ENCODE measurements around the gene CLEC4F. TPM values are rescaled to one million over a fixed set of nuclear protein-coding genes. Genes with fewer than 3 reads are reported as not detected.

Gene CLEC4F
- total RNA-seq, 2 donors from 2014 or later: 0.11 TPM; not detected in 1

DNA sequence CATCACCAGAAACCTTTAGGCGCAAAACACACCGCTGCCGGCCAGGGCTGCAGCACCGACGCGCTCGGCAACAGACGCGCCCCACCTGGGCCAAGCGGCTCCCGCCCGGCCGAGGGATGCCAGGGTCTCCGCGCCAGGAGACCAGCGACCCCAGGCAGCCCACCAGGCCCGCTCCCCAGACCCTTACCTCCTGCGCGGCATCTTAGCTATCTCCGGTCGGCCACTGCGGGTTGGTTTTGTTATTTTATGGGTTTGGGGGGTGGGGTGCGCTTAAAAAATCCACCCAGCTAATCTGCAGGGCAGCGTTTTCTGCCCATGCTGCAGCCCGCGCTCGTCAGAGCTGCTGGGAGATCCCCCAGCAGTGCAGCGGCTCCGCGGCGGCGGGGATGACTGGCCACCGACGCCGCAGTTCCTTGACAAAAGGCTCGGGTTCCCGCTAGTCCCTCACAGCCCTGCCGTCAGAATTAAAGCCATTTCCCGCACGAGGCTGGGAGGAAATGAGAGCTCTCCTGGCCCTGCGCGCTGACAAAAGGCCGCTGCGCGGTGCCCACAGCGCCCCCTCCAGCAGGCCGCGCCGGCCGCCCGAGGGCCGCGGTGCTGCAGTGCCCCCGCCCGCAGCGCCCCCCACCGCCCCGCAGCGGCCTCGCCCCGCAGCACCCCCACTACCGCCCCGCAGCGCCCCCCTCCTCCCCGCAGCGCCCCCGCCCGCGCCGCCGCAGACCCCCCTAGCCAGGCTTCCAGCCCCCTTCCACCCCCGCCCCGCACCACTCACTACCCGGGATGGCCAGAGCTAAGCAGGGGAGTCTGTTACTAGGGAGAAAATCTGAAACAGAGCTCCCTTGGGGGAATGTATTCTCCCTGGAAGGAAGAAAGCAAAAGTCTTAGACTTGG lies 52.5 kb downstream of the CLEC4F start, which contains the start of gene ADD2:
TSS of gene ADD2 (minus strand) at position 502 of the 891 bp plus-strand sequence. CDS start 61,792 bp downstream, outside the sequence.
- peak in 1 of 2 donors; percentile 20 for DNase-seq
- intact Hi-C loops (cut with DNase I, micrococcal nuclease): no loop called here
- no peak for ATAC-seq

DNA sequence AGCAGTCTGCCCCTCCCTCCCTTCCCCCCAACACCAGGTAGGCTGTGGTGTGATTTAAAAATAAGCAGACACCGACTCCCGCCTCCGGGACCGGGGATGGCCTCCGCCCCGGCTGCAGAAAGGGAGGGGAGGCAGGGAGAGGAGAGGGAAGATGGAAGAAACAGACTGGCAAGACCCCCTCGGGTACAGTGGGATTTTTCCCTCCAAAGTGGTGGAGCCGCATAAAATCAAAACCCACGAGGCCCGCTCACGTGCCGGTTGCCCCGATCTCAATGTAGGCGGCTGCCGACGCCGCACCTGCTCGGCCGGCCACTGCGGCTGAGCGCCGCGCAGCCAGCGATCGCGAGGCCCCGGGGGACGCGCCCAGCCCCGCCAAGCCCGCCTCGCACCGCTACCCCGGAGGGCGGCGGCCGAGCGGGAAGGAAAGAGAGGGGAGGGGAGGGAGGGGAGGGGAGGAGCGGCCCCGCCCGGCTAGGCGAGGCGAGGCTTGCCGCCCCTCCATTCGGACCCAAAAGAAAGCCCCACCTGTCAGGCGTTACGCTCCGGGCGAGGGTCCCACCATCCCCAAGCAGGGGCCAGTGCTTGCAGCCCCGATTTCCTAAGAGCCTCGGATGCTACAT lies 53.2 kb downstream of the CLEC4F start:
- DNase-seq (peak in 1 of 2 donors; percentile 7), ATAC-seq (no peak)
- intact Hi-C loops (cut with DNase I, micrococcal nuclease): no loop called here

DNA sequence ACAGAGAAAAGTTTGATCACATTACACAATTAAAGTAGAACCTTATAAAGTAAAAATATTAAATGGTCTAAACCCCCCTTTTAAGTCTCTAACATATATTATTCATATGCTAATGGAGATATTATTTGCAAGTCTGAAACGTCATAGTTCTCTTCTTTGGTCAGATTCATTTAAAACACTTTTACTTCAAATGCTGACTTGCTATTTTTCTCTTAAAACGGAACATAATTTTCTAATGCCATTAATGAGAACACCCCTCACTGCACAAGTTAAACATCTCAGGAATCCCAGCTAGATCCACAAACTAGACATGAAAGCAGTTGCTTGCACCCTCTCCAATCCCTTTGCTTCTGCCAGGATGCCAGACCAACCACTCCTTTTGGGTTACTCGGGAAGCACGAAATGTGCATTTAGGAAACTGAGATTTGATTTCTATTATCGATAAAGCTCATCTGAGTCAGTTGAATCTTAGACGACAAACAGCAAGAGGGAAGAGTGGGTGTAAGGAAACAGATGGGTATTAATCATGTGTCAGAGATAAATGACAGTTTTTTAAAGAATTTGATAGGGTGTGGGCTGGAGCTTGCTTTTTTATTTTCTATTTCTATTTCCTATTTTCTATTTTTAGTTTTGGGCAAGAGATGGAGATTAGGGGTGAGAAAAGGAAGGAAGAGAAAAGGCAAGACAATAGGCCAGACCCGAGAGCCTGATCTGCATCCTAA lies 53.9 kb downstream of the CLEC4F start:
- ATAC-seq (no peak), DNase-seq (no peak)
- intact Hi-C loops (cut with DNase I, micrococcal nuclease): no loop called here

DNA sequence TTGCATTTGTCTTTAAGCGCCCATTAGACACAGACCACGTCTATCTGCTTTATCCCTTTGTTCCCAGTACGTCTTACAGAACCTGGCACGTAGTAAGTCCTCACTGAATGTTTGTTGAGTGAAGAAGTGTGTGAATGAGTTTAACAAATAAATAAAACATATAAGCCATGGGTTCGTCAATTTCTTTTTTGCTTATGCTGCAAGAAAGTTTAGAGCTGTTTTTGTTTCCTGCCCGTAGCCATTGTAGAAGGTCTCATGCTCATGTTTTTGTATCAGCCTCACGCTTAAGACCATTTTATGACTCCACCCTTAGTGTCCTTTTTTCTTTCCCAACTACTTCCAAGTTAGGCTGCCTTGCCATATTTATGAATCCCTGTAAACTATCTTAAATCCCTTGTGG lies 54.9 kb downstream of the CLEC4F start:
- DNase-seq (no peak), ATAC-seq (no peak)
- intact Hi-C loops (cut with DNase I, micrococcal nuclease): no loop called here

DNA sequence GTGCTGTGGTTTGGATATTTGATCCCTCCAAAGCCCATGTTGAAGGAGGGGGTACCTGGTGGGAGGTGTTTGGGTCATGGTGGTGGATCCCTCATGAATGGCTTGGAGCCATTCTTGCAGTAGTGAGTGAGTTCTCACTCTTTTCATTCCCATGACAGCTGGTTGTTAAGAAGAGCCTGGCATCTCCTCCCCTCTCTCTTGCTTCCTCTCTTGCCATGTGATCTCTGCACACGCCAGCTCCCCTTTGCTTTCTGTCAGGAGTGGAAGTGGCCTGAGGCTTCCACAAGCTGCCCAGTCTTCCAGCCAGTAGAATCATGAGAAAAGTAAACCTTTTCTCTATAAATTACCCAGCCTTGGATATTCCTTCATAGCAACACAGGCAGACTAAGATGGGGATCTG lies 61.0 kb downstream of the CLEC4F start:
- ATAC-seq (no peak), DNase-seq (no peak)
- intact Hi-C loops (cut with DNase I, micrococcal nuclease): no loop called here

Other genes starting within 250 kb of the CLEC4F start
- under 1 TPM; 0.21 to 0.61 TPM for gene ADD2, start 52.4 kb downstream of the CLEC4F start, total RNA-seq
- not detected for gene FIGLA, start 30.0 kb downstream of the CLEC4F start, total RNA-seq
- under 1 TPM in 1 of 2 donors, not detected in 1; 0.22 TPM for gene CD207, start 15.2 kb upstream of the CLEC4F start, total RNA-seq
- not detected for gene VAX2, start 80.0 kb upstream of the CLEC4F start, total RNA-seq
- not detected for gene ATP6V1B1, start 115.3 kb upstream of the CLEC4F start, total RNA-seq
- under 1 TPM; 0.61 to 0.70 TPM for gene ANKRD53, start 158.0 kb upstream of the CLEC4F start, total RNA-seq
- gene TEX261, start 174.3 kb upstream of the CLEC4F start, total RNA-seq: 10 to 100 TPM; 42.1 to 50.4 TPM
- 10 to 100 TPM; 58.0 to 71.3 TPM for gene NAGK, start 248.0 kb upstream of the CLEC4F start, total RNA-seq

Measured in left colon (tissue), 2 donors.